SW480 (cell line): Measurements from ENCODE around the gene NKD1.
"Not testable (repeated sequence)": the region's sequence is repeated elsewhere in the genome, so short reads cannot be mapped to it uniquely, and the experiment has no call there.

ENCODE experiments used
- DNase-seq: peaks from one replicate; pipeline ENCODE4 v3.0.0-alpha.2; 2016; ENCODE audit warnings: low spot score

The NKD1 gene

GRCh38 chr16:50559804-50560514 lies 11.8 kb downstream of the NKD1 start:
- DNase-seq: no peak

DNA sequence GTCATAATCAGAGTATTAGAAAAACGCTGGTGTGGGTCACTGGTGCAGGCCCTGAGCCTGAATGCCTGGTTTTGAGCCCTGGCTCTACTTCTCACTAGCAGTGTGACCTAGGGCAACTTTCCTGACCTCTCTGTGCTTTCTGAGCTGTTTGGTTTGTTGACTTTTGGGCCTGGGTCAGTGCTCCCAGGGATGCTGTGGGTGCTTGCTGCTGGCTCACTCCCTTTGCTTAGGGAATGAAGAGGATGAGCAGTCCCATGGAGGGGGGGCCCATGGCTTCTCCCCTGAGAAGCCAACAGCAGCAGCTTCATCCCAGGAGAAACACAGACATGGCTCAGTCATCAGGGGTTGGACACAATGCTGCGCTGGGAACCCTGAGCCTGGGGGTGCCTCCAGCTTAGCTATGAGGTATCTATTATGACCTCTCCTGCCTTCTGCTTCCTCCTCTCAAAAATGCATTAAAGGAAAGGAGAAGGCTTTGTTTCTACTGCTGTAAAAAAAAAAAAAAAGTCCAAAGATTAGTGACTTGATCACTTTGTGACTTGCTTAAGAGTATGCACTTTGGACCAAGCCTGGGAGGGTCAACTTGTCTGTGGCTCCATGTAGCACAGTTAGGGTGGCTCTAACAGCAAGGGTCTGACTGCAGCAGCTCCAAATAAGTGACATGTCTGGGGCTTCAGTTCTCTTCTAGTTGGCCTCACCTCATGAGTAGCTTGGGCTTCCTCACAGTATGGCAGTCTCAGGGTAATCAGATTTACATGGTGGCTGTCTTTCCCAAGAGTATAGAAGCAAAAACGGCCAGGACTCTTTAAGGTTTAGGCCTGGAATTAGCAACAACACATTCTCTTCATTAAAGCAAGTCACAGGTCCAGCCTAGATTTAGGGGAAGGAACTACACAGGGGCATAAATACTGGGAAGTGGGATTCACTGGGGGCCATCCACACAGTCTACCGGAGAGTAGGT lies 13.0 kb downstream of the NKD1 start:
- no peak for DNase-seq

- no peak for DNase-seq
Measured at GRCh38 chr16:50562657-50563056, 14.5 kb downstream of the NKD1 start.

DNA sequence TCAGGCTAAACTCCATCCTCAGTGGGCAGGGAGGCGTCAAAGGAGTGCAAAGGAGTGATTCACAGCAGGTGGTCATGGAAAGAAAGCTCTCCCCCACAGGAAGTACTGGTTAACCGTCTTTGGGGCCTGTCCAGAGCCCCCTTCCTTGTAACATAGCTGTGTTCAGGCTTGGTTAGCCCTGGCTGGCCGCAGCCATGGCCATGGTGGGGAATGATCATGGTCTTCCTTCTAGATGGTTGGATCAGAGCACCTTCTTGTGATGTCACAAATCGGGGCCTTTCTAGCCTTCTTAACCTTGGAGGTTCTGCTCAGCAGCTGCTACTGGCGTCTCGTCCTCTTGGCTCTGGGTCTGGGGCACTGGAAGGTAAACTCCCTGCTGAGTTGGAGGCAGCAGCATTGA lies 15.8 kb downstream of the NKD1 start:
- no peak for DNase-seq

DNA sequence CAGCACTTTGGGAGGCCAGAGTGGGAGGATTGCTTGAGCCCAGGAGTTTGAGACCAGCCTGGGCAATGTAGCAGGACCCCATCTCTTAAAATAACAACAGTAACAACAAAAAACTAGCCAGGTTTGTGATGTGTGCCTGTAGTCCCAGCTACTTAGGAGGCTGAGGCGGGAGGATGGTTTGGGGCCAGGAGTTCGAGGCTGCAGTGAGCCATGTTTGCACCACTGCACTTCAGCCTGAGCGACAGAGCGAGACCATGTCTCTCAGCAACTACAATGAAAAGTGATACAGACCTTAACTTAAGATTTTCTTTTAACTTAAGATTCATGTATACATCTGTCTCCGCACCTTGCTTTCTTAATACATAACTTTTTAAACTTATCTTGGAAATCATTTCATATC lies 17.2 kb downstream of the NKD1 start:
- DNase-seq: no peak

DNA sequence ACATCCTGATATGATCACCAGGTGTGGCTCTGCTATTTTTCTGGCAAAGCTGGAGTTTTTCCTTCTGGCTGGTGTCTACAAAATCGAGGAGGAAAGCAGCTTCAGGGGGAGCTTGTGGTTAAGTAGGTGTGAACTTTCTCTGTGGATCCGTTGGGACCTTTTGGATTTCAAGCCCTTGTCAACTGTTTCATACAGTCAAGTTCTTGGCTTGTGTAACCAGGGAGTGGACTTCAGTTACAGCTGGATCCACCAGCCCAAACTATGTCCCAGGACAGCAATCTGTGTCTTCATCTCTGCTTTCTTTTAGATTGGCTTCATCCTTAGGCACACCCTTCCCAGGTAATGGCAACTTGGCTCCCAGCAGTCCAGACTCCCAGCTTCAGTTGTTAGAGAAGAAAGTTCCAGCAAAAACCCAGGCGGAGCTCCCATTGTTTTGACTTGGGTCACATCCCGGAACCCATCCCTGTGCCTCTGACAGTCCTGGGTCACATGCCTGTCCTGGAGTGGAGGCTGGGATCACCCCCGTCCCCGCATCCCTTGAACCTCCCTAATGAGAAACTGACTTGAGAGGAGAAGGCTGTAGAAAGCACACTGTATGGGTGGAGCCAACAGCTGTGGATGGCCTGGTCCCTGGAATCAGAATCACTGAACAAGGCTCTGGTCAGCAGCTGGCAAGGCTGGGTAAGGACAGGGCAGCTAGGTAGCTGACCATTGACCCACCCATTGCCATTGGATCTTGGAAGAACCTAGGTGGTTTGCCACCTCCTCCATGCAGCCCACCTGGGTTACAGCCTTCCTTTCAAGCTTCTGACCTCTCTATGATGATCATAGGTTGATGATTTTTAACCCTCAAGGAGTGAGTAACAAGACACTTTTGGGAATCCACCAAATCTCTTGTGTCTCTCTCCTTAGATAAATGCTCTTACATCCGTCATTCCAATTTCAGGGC lies 18.1 kb downstream of the NKD1 start:
- DNase-seq: no peak

GRCh38 chr16:50567651-50568050 lies 19.5 kb downstream of the NKD1 start:
- no peak for DNase-seq

- no peak for DNase-seq
Measured at GRCh38 chr16:50568187-50568815, 20.1 kb downstream of the NKD1 start.

DNA sequence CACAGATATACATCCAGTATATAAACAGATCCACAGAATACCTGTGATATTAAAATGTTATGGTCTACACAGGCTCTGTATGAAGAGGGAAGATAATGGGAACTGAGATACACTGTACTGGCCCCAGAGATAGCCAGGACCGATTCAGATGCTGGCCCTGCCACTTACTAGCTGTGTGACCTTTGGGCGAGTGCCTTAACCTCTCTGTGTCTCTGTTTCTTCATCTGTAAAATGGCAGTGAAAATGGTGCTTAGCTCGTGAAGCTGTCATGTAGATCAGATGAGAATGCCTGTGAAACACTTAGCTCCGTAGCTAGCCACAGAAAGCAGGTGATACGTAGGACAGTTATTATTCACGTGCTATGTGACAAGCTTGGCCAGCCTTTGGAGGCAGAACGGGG lies 22.2 kb downstream of the NKD1 start:
- DNase-seq: no peak

DNA sequence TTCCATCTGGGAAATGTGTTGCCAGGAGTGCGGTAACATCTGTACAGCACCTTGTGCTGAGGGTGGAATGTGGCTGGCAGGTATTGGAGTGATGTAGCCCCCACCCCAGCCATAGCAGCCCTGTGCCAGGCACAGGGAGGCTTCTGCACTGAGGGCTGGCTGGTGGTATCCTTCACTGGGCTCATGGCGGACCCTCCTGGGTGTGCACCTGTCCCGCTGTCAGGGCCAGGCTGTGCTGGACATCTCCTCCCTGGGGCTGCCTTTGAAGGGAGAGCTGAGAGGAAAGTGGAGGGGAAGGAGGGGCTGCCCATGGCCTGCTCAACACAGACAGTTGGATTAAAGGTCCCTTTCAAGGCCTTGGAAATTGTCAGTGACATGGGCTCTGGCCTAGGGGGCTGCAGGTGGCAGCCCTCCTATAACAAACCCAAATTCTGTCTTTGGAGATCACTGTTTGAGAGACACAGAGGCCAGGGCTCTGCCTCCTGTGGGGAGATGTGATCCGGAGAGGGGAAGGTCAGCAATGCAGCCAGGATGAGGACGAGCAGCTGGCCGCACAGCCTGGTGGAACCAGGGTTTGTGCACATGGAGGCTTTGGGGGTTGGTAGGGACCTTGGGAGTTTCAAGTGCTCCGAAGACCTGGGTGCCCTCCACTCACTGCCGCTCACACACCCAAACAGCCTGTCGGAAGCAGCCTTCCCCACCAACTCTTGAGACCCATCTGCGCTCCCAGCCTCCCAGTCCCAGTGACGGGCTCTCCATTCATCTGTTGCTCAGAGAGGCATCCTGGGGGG lies 22.8 kb downstream of the NKD1 start:
- no peak for DNase-seq

- no peak for DNase-seq
Measured at GRCh38 chr16:50571786-50572185, 23.6 kb downstream of the NKD1 start.

DNA sequence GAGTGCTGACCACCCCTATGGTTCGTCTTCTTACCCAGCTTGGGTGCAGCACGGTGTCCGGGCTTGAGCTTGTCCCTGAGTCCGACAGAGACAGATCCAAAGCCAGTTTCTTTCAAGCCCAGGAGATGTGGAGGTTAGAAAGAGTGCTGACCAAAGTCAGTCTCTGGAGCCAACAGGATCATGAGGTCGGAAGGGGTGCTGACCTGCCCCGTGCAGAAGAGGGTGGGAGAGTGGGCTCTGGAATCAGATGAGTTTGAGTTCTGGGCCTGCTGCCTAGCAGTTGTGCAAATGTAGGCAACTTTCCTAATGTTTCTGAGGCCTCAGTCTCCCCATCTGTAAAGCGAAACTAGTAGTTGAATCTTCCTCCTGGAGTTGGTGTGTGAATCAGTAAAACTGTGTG lies 24.5 kb downstream of the NKD1 start:
- no peak for DNase-seq

GRCh38 chr16:50573279-50573678 lies 25.1 kb downstream of the NKD1 start:
- no peak for DNase-seq

- no peak for DNase-seq
Measured at GRCh38 chr16:50573947-50574744, 25.9 kb downstream of the NKD1 start.

DNA sequence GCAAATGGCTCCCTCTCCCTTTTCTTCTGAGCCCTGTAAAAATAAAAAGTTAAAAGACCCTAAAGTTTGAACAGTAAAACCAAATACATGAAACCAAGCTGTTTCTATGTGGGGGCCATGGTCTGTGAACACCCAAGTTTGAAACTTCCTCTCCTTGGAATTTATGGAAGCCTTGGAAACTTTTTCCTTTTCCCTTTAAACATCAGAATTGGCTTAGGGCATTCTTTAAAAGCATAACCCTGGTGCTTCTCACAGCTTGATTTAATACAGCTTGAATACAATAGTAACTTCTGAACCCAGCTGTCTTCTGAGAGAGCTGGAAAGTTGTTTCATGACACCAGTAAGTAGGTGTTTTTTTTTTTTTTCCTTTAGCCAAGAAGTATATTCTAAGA lies 26.5 kb downstream of the NKD1 start:
- DNase-seq: no peak

- no peak for DNase-seq
Measured at GRCh38 chr16:50575743-50576142, 27.5 kb downstream of the NKD1 start.

DNA sequence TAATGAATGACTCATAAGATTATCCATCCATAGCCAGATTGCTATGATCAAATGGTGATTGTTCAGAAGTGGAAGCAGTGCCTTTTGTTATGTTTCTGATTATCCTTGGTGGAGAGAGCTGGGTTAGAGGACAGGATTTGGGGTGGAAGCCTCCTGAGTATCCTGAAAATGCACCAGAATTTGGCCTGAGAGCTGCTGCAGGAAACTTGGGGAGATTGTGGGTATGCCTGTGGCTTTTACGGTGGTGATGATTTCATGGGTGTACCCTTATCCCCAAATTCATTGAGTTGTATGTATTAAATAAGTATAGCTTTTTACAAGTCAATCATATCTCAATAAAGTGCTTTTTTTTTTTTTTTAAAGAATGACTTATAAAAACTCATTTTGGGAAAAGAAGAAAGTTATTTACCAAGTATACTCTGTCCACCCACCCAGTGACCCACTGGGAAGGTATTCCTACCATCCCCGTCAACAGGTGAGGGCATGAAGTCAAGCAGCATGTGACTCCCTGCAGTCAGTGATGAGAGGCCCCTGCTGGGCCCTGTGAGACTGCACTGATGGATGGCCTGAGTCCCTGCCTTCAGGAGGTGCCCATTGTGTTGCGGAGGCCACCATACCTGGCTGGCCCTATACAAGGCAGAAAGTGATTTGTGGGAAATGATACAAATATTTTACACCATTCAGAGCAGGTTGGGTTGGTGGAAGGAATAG lies 28.4 kb downstream of the NKD1 start:
- no peak for DNase-seq

GRCh38 chr16:50578137-50578536 lies 29.9 kb downstream of the NKD1 start:
- DNase-seq: no peak

- not testable (repeated sequence) for DNase-seq
Measured at GRCh38 chr16:50579373-50579772, 31.2 kb downstream of the NKD1 start.
